EH (cell line): ENCODE measurements around the gene SAMD10.
"Not testable (repeated sequence)": the region's sequence is repeated elsewhere in the genome, so short reads cannot be mapped to it uniquely, and the experiment has no call there.

ENCODE experiments used
- DNase-seq: peaks from one replicate; pipeline ENCODE4 v3.0.0-alpha.2; 2015; ENCODE audit warnings: low read depth

SAMD10 gene

DNA sequence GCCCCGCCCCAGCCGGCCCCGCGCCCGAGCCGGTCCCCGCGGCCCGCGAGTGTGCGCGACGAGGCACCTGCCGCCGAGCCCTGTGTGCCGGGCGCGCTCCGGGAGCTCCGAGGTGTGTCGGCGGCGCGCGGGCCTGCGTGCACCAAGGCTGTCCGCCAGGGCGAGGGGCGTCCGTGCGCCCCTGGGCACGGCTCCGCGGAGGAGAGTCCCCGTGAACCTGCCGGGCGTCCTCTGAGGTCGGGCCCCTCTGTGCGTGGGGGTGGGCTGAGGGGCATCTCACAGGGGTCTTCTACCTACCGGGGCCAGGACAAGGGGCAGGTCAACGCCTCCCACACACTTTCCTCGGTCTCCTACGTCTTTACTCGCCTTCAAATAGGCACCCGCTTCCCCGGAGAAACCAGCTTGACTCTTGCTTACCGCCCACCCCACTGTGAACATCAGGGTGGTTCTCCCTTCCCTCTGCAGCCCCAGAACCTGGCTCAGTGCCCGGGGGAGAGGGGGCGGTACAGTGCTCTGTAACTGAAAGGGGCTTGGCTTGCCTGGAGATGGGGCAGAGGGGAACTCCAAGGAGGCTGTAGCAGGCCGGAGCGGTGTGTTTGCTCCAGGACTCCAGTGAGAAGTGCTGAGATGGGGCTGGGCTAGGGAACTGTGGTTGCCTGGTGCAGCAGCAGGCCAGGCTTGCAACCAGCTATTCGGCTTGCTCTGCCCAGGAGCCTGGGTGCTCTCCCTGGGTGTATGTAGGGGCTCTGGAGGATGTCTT, at the start of gene SAMD10:
SAMD10 (minus strand) TSS at position 86 of the 760 bp plus-strand sequence. CDS start 175 bp downstream, outside the sequence.
- no peak for DNase-seq

DNA sequence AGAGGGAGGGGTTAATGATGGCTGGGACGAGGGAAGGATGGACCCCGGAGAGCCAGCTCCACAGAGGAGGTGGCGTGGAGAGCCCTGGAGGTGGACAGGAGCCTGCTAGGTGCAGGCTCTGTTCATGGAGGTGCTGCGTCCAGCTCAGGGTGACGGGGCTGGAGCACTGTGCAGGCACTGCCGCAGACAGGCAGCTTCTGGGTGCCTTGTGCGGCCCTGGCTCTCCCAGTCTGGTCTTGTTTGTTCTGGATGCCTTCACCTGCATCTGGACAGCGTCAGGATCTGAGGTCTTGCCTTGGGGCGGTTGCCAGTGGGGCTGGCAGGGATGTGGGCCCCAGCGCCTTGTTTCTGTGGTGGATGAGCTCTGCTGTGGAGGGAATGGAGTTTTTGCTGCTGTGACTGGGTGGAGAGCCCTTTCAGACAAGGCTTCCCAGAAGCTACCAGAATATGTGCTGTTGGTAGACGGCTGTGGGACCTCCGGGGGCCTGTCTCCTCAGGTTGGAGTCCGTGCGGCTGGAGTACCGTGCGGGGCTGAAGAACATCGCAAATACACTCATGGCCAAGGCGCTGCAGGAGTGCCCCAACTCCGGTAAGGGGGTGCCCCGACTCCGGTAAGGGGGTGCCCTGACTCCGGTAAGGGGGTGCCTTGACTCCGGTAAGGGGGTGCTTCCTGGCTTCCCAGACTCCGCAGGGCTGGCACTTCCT, 48.7 kb upstream of the SAMD10 start:
- no peak for DNase-seq

DNA sequence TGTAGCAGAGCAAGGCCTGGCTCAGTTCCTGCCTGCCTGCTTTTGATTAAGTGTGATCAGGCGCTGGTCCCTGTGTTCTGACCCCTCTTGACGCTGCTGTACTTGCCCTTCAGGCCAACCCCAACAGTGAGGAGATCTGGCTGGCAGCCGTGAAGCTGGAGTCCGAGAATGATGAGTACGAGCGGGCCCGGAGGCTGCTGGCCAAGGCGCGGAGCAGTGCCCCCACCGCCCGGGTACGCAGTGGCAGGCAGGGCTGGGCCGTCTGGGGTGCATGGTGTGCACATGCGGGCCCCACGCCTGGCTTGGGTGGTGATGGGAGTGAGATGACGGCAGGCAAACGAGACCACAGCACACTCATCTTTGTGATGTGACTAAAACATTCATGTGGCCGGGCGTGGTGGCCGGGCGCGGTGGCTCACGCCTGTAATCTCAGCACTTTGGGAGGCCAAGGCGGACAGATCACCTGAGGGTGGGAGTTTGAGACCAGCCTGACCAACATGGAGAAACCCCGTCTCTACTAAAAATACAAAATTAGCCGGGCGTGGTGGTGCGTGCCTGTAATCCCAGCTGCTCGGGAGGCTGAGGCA, 46.5 kb upstream of the SAMD10 start:
- no peak for DNase-seq

DNA sequence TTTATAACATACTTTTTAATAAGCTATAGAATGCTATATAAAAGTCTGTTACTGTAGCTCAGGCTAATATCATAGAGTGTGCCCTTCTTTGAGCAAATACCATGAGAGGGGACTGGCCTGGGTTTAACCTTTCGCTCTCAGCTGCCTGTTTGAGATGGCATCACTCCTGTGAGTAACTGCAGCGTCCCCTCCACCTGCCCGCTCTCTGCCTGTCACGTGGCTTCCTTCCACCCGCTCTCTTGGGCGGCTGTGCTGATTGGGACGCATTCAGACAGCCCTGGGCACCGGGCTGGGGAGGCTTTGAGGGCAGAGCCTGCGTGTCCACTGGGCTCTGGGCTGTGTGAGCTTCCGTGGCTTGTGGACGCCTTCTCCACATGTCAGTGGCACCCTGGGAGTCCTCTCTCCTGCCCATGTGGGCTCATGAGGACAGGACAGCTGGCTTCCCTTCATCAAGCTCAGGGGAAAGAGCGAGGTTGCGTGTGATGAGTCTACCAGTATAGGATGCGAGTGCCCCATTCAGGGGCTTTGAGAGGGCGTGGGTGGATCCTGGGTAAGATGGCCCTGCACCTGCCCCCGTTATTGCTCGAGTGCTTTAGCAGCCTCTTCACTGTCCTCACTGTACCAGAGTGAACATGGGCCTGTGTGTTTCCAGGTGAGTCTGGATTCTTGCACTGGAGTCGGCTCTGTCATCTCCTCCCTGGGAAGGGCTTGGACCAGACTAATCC, 45.8 kb upstream of the SAMD10 start:
- no peak for DNase-seq

DNA sequence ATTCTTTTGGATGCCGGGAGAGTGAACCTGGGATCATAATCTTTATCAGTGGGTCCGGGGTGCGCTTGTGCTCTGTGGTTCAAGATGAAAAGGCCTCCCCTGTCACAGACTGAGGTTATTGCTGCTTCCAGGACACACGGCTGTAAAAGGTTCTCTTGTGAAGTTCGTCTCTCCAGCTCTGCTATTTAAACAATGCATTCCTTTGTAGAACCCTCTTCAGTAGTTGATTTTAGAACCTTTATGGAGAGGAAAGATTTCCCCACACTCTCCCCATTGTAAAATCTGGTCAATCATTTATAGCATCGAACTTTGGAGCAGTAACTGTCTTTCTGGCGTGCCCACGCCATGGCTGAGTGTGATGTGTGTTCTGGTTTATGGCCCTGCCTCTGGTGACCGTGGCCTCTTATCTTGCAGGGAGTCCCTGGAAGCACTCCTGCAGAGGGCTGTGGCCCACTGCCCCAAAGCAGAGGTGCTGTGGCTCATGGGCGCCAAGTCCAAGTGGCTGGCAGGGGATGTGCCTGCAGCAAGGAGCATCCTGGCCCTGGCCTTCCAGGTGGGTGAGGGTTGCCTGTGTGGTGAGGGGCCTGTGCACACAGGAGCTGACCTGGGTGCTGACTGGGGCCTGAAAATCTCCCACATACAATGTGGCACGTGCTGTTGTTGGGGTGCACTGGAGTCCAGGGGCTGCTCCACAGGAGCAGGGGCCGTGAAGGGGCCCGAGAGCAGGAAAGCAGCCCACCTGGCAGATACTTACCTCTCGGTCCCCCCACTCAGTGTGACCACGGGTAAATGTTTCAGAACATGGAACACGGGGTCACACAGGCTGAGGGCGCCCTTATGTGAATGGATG, 44.9 kb upstream of the SAMD10 start:
- DNase-seq = no peak

DNA sequence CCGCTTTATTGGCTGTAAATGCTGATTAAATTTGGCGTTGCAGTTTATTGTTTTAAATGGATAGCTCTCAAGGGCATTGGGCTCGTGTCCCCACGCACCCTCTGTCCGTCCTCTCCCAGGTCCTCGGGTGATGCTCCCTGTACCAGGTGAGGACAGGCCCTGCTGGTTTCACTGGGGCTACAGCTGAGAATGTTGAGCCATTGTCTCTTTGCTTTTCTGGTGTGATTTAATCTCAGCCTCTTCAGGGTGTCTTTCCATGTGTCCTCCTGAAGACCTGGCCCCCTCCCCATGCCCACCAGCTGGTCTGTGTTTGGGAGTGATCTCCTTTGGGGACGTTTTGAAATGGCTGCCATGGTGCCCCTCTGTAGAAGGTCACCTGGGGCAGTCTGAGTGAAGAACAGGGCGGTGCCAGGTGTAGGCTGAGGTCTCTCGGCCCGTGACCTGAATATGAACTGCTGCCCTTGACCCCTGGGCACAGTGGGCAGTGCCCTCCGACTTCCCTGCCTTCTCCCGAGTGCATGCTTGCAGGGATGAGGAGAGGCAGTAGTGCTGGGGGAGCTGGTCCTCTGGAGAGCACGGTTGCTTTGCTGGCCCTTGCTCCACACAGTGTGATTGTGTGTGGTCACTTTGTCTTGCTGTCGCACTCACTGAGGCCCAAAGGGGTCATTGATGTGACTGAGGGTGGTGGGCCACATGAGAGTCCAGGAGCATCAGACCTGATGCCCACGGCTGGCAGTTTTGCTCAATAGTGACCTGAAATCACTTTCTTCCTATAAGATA, 44.1 kb upstream of the SAMD10 start:
- no peak for DNase-seq

DNA sequence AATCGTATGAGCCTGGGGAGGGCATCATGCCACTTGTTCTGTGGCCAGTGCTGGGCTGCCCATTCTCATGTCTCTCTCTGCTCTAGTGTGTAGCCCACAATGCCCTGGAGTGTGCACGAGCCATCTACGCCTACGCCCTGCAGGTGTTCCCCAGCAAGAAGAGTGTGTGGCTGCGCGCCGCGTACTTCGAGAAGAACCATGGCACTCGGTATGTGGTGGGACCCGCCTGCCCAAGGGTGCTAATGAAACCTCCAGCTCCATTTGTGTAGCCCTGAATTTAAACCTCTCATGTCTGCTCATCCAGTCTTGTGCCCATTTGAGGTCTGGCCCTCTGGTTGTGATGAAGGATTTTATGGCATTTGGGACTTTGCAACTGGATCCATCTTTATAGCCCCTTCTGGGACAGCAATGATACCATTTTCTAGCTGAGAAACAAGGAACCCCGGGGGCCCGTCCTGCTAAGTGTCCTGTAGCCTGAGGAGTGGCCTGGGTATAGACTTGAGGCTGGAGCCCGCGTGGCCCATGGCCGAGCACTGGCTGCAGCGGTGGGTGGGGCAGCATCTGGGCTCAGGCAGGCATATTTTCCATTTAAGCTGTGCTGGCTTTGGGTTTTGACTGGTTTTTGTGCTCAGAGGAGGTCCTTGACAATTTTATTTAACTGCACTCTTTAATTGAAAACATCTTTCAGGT, 43.4 kb upstream of the SAMD10 start:
- no peak for DNase-seq

DNA sequence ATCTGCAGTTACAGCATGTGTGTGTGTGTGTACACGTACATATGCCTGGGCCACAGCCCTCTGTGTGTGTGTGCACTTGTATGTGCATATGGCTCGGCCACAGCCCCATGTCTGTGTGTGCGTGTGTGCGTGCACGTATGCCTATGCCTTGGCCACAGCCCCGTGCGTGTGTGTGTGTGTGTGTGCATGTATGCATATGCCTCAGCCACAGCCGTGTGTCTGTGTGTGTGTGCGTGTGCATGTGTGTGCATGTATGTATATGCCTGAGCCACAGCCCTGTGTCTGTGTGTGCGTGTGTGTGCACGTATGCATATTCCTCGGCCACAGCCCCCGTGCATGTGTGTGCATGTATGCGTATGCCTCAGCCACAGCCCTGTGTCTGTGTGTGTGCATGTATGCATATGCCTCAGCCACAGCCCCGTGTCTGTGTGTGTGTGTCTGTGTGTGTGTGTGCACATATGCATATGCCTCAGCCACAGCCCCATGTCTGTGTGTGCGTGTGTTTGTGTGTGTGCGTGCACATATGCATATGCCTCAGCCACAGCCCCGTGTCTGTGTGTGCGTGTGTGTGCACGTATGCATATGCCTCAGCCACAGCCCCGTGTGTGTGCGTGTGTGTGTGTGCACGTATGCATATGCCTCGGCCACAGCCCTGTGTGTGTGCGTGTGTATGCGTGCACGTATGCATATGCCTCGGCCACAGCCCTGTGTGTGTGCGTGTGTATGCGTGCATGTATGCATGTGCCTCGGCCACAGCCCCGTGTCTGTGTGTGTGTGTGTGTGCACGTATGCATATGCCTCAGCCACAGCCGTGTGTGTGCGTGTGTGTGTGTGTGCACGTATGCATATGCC, 41.9 kb upstream of the SAMD10 start:
- DNase-seq = no peak

DNA sequence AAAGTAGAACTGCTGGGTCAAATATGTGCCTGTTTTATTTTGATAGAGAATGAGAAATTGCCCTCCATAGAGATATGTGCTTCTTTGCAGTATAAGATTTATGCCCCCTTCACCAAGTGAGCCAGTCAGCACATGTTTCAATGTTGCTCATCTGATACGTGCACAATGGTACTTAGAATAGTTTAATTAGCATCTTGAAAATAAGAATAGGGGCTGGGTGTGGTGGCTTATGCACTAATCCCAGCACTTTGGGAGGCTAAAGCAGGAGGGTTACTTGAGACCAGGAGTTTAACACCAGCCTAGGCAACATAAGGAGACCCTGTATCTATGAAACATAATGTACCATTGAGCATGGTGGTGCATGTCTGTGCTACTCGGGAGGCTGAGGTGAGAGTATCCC, 36.2 kb upstream of the SAMD10 start:
- DNase-seq = no peak

DNA sequence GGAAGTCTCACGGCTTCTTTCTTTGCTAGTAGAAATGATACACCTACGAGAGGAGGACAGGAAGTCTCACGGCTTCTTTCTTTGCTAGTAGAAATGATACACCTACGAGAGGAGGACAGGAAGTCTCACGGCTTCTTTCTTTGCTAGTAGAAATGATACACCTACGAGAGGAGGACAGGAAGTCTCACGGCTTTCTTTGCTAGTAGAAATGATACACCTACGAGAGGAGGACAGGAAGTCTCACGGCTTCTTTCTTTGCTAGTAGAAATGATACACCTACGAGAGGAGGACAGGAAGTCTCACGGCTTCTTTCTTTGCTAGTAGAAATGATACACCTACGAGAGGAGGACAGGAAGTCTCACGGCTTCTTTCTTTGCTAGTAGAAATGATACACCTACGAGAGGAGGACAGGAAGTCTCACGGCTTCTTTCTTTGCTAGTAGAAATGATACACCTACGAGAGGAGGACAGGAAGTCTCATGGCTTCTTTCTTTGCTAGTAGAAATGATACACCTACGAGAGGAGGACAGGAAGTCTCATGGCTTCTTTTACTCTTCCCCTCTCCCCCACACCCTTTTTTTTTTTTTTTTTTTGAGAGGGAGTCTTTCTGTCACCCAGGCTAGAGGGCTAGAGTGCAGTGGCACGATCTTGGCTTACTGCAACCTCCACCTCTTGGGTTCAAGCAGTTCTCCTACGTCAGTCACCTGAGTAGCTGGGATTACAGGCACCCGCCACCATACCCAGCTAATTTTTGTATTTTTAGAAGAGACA, 33.1 kb upstream of the SAMD10 start:
- DNase-seq = not testable (repeated sequence)

DNA sequence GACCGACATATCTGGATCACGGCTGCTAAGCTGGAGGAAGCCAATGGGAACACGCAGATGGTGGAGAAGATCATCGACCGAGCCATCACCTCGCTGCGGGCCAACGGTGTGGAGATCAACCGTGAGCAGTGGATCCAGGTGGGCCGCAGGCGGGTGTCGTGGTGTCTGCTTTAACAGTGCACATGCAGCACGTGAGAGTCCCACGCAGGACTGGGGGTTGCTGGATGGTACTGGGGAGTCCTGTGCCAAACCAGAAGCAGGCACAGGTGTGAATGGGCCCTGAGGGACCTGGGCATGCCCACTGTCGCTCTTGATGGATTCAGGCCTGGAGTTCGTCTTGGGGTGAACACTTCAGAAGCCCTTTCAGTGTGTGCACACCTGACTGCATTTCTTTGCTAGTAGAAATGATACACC, 31.9 kb upstream of the SAMD10 start:
- no peak for DNase-seq

DNA sequence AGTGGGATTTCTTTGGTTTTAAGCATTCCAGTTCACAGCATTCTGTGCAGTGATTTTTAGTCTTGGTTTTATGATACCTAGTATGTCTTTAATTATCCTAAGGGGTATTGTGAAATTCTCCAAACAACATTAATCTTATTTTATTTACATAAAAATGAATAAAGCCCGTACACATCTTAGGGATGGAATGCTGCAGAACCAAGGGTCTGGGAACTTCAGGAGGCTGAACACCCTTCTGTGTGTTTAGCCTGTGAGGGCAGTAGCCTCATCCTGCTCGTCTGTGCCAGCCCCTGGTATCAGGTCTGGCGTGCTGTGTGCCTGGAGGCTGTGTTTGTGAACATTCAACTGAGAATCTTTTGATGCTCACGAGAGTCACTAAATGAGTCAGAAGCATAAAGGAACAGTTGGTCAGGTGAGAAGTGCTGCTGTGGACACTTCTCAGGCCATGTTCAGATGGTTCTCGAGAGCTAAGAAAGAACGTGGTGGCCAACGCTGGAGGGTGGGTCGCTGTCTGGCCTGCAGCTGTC, 31.3 kb upstream of the SAMD10 start:
- DNase-seq = peak; percentile 22

DNA sequence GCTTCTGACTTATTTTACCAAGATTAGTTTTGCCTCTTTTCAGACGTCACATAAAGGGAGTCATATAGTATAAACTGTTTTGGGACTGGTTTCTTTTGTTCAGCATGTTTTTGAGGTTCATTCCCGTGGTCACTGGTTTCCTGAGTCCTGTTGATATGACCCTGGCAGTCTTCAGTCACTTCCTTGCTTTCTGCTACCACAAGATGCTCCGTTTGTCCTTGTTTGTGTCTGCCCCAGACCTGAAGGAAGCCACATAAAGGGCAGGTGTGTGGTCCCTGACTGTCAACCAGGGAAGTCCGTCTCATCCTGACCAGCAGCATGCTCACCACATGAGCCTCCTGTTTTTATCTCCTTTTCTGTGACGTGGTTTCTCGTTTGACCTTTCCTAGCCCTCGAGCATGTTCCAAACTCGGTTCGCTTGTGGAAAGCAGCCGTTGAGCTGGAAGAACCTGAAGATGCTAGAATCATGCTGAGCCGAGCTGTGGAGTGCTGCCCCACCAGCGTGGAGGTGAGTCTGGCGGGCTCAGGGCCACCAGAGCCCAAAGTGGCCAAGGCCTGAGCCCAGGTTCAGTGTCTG, 30.5 kb upstream of the SAMD10 start:
- DNase-seq = no peak

DNA sequence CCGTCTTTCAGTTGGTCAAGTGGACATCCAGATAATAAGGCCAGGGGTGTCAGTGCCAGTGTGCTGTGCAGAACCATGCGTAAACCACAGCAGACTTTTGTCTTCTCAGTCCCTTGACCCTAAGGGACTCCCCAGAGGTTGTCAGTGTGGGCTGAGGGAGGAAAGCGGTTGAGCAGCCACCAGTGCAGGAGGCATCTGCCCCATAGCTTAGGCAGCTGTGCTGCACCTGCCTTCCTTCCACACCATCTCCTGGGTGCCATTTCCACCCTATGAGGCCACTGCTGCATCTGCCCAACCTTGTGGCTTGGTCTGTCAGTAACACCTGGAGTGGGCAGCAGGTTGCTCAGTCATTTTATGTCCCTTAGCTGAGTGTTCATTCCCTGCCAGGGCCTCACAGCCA, 27.5 kb upstream of the SAMD10 start:
- no peak for DNase-seq

DNA sequence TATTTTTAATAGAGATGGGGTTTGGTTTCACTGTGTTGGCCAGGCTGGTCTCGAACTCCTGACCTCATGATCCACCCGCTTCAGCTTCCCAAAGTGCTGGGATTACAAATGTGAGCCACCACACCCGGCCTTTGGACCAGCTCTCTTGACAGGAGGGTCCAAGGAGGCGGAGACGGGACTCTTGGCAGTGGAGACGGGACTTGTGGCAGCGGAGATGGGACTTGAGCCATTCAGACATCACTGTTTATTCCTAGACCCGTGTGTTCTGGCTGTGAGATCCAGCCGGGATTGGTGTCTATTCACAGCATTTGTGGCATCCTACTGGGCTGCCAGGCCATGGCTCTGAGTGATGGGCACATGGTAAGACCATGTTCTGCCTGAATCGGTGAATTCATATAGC, 27.0 kb upstream of the SAMD10 start:
- DNase-seq = no peak

DNA sequence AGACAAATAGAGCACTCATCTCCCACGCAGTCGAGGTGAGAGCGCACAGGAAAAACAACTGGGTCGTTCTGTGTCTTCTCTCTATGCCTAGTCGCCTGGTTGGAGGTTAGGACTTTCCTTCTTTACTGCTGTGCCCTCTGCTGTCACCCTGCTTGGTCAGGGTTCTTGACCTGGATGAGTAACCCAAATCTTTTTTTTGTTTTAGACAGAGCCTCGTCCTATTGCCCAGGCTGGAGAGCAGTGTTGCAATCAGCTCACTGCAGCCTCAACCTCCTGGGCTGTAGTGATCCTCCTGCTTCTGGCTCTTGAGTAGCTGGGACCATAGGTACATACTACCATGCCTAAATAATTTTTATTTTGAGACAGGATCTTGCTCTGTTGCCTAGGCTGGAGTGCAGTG, 26.0 kb upstream of the SAMD10 start:
- DNase-seq = no peak

DNA sequence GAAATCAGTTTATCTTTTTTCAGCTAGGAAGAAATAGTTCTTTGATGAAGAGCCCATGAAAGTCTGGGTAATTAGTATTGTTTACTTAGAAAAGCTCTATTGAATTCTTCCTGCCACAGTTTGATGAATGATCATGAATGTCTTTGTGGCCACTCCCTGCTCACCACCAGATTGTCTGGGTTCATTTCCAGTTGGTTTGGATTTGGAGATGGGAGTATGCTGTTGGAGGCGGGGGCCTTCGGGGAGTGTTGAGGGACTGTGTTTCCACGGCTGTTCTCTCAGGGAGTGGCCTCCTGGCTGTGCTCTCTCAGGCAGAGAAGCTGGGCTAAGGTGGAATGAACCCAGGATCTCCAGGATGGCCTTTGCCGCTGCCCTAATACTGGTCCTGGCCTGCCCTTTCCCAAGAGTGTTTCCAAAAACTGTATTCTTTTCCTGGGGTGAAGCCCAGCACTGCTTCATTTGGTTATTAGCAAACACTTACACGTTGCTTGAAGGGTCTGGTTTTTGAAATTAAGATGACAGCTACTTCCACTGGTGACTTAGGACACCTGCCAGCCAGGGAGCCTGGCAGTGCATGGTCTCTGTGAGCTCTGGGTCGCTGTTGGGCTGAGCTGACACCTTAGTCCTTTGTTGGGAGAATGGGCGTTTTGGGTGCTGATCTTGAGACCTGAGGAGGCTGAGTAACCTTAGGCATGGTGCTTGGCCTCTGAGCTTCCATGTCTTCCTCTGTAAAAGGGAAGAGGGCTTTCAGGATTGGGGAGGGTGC, 24.7 kb upstream of the SAMD10 start:
- DNase-seq = no peak
